Neural cell (in vitro differentiated cells): ENCODE results near the gene SLC27A5. TPM values are rescaled to one million over a fixed set of nuclear protein-coding genes. Genes with fewer than 3 reads are reported as not detected.
A peak's percentile ranks its signal among the peaks of the same experiment; 100 is the strongest.
"Not testable (repeated sequence)": the region's sequence is repeated elsewhere in the genome, so short reads cannot be mapped to it uniquely, and the experiment has no call there.

Experiments
- H2AFZ ChIP-seq: fragments of 200-600, 300-800 bp; sonication (generic), shearing (Covaris generic); 2 replicates; pipeline ENCODE4 v1.6.0; 2014; ENCODE audit warnings: low read depth, mild to moderate bottlenecking, antibody characterized with exemption, low read length, moderate library complexity
- H3F3A ChIP-seq: fragments of 200-600 bp; shearing (Covaris generic); 2 replicates; pipeline ENCODE4 v1.6.1; 2016; ENCODE audit warnings: mild to moderate bottlenecking, moderate library complexity, mixed read lengths, antibody characterized with exemption, low read length; ENCODE audit not compliant: insufficient read depth, poor library complexity, severe bottlenecking
- H3K27ac ChIP-seq: fragments of 200-600, 300-800 bp; sonication (generic), shearing (Covaris generic); 2 replicates; pipeline ENCODE4 v1.5.1; 2014; ENCODE audit warnings: mild to moderate bottlenecking, low read length, moderate library complexity
- H3K27me3 ChIP-seq: fragments of 300-800, 200-600 bp; sonication (generic), shearing (Covaris generic); 2 replicates; pipeline ENCODE4 v1.6.0; 2014; ENCODE audit warnings: mild to moderate bottlenecking, low read depth, low read length, moderate library complexity; ENCODE audit not compliant: insufficient read depth
- H3K36me3 ChIP-seq: fragments of 300-800, 200-600 bp; sonication (generic), shearing (Covaris generic); 2 replicates; pipeline ENCODE4 v1.5.1; 2014; ENCODE audit warnings: mild to moderate bottlenecking, antibody characterized with exemption, low read length, moderate library complexity; ENCODE audit not compliant: insufficient read depth
- H3K4me2 ChIP-seq: fragments of 300-800, 200-600 bp; sonication (generic), shearing (Covaris generic); 2 replicates; pipeline ENCODE4 v1.6.0; 2014; ENCODE audit warnings: mild to moderate bottlenecking, low read length
- H3K4me3 ChIP-seq: fragments of 300-800, 200-600 bp; sonication (generic), shearing (Covaris generic); 2 replicates; pipeline ENCODE4 v1.5.1; 2014; ENCODE audit warnings: mild to moderate bottlenecking, low read length, moderate library complexity
- H3K79me2 ChIP-seq: fragments of 200-600 bp; shearing (Covaris generic); replicated peaks from 2 replicates; pipeline ENCODE4 v1.6.0; 2014; ENCODE audit warnings: mild to moderate bottlenecking, low read length, moderate library complexity; ENCODE audit not compliant: insufficient read depth
- H3K9ac ChIP-seq: fragments of 300-800, 200-600 bp; sonication (generic), shearing (Covaris generic); 2 replicates; pipeline ENCODE4 v1.6.1; 2016; ENCODE audit warnings: mild to moderate bottlenecking, low read length, mixed read lengths
- H3K9me2 ChIP-seq: fragments of 200-600 bp; shearing (Covaris generic); 2 replicates; pipeline ENCODE4 v1.6.1; 2016; ENCODE audit warnings: mild to moderate bottlenecking, low read length, mixed read lengths; ENCODE audit not compliant: insufficient read depth
- H3K9me3 ChIP-seq: fragments of 200-600, 300-800 bp; sonication (generic), shearing (Covaris generic); 2 replicates; pipeline ENCODE4 v1.6.1; 2016; ENCODE audit warnings: mild to moderate bottlenecking, mixed run types, low read length, moderate library complexity, mixed read lengths
- H4K20me1 ChIP-seq: fragments of 200-600 bp; shearing (Covaris generic); 2 replicates; pipeline ENCODE4 v1.6.1; 2016; ENCODE audit warnings: mild to moderate bottlenecking, mixed run types; ENCODE audit not compliant: insufficient read depth
- EP300 ChIP-seq: fragments of 450-650 bp; conservative IDR thresholded peaks from 2 replicates; pipeline ENCODE4 v1.6.1; 2014; ENCODE audit warnings: antibody characterized with exemption, mild to moderate bottlenecking, moderate library complexity; ENCODE audit not compliant: poor library complexity, severe bottlenecking
- EZH2 ChIP-seq: fragments of 200-600, 300-800 bp; shearing (Covaris generic), sonication (generic); IDR thresholded peaks from 2 replicates; pipeline ENCODE4 v1.6.1; 2014; ENCODE audit warnings: antibody characterized with exemption, low read length, borderline replicate concordance, mild to moderate bottlenecking; ENCODE audit not compliant: insufficient read depth, poor library complexity, severe bottlenecking
- MXI1 ChIP-seq: fragments of 450-650 bp; conservative IDR thresholded peaks from 2 replicates; pipeline ENCODE4 v1.6.1; 2014; ENCODE audit warnings: antibody characterized with exemption, mild to moderate bottlenecking; ENCODE audit not compliant: poor library complexity, severe bottlenecking
- POLR2AphosphoS5 ChIP-seq: IDR thresholded peaks from 2 replicates; pipeline ENCODE4 v1.6.1; 2012
- RAD21 ChIP-seq: fragments of 450-650 bp; conservative IDR thresholded peaks from 2 replicates; pipeline ENCODE4 v1.6.1; 2014; ENCODE audit warnings: antibody characterized with exemption, mild to moderate bottlenecking, moderate library complexity
- SMC3 ChIP-seq: fragments of 450-650 bp; conservative IDR thresholded peaks from 2 replicates; pipeline ENCODE4 v1.6.1; 2014; ENCODE audit warnings: antibody characterized with exemption, mild to moderate bottlenecking, moderate library complexity; ENCODE audit not compliant: poor library complexity
- TAF1 ChIP-seq: IDR thresholded peaks from 2 replicates; pipeline ENCODE4 v1.6.1; 2012; ENCODE audit warnings: low read depth
- polyA plus RNA-seq: library from polyadenylated mRNA; depleted of rRNA; stranded (reverse); fragments of >200 nt; gene quantifications from 2 replicates; pipeline ENCODE4 v1.2.3, GENCODE V29; 2014
- small RNA-seq, 3 experiments: library from RNA; depleted of rRNA; stranded (forward); fragments of <200 nt; gene quantifications; one replicate each; pipeline ENCODE3, GENCODE V24; 2012
- TF ChIP-seq, protein P1 (sequence below): IDR thresholded peaks from 2 replicates; pipeline ENCODE4 v1.6.1; 2012; ENCODE audit warnings: borderline replicate concordance
- TF ChIP-seq, protein P2 (sequence below): fragments of 450-650 bp; IDR thresholded peaks from 2 replicates; pipeline ENCODE4 v1.5.1; 2014; ENCODE audit warnings: antibody characterized with exemption, mild to moderate bottlenecking, moderate library complexity; ENCODE audit not compliant: poor library complexity, severe bottlenecking

The SLC27A5 gene
- polyA plus RNA-seq, 1 donor from 2014 or later = 14.9 TPM

DNA sequence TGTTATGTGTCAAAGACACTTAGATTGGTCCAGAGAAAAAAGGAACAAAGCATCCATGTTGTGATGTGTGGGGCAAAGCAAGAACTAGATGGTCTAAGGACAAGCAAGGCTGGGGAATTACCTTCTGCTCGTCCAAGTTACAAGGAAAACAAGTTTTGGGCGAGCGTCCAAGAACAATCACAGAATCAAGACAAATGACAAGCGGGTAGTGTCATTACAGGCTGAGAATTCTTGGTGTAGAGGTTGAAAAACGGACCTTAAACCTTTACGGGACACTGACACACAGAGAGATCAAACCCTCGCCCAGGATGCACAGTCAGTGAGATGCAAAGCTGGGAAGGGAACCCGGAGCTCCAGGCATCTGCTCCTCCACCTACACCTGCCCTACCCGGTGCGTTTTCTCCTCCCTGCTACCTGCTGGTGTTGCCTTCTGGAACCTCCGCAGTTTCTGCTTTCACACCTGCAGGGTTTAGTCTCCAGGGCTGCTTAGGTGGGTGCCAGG, 60.9 kb downstream of the SLC27A5 start:
- Histone ChIP-seq H3K4me3 (peak overlapping the region; percentile 98), H3F3A (no peaks in the 10 kb centered on the region), H3K9ac (peak overlapping the region; percentile 70), H3K9me2 (no peaks in the 10 kb centered on the region), H3K79me2 (no peaks in the 10 kb centered on the region), H2AFZ (peak overlapping the region; percentile 31), H3K9me3 (no peaks in the 10 kb centered on the region), H3K27me3 (no peaks in the 10 kb centered on the region), H4K20me1 (no peaks in the 10 kb centered on the region), H3K27ac (peak overlapping the region; percentile 51), H3K36me3 (no peaks in the 10 kb centered on the region), H3K4me2 (peak overlapping the region; percentile 52)
- TF ChIP-seq POLR2AphosphoS5 (no peak), SMC3 (no peak), RAD21 (no peak), MXI1 (no peak), EZH2 (no peak), EP300 (no peak), TAF1 (no peak)
- TF ChIP-seq, protein P1, sequence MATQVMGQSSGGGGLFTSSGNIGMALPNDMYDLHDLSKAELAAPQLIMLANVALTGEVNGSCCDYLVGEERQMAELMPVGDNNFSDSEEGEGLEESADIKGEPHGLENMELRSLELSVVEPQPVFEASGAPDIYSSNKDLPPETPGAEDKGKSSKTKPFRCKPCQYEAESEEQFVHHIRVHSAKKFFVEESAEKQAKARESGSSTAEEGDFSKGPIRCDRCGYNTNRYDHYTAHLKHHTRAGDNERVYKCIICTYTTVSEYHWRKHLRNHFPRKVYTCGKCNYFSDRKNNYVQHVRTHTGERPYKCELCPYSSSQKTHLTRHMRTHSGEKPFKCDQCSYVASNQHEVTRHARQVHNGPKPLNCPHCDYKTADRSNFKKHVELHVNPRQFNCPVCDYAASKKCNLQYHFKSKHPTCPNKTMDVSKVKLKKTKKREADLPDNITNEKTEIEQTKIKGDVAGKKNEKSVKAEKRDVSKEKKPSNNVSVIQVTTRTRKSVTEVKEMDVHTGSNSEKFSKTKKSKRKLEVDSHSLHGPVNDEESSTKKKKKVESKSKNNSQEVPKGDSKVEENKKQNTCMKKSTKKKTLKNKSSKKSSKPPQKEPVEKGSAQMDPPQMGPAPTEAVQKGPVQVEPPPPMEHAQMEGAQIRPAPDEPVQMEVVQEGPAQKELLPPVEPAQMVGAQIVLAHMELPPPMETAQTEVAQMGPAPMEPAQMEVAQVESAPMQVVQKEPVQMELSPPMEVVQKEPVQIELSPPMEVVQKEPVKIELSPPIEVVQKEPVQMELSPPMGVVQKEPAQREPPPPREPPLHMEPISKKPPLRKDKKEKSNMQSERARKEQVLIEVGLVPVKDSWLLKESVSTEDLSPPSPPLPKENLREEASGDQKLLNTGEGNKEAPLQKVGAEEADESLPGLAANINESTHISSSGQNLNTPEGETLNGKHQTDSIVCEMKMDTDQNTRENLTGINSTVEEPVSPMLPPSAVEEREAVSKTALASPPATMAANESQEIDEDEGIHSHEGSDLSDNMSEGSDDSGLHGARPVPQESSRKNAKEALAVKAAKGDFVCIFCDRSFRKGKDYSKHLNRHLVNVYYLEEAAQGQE = no peak
- TF ChIP-seq, protein P2, sequence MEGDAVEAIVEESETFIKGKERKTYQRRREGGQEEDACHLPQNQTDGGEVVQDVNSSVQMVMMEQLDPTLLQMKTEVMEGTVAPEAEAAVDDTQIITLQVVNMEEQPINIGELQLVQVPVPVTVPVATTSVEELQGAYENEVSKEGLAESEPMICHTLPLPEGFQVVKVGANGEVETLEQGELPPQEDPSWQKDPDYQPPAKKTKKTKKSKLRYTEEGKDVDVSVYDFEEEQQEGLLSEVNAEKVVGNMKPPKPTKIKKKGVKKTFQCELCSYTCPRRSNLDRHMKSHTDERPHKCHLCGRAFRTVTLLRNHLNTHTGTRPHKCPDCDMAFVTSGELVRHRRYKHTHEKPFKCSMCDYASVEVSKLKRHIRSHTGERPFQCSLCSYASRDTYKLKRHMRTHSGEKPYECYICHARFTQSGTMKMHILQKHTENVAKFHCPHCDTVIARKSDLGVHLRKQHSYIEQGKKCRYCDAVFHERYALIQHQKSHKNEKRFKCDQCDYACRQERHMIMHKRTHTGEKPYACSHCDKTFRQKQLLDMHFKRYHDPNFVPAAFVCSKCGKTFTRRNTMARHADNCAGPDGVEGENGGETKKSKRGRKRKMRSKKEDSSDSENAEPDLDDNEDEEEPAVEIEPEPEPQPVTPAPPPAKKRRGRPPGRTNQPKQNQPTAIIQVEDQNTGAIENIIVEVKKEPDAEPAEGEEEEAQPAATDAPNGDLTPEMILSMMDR = no peak

DNA sequence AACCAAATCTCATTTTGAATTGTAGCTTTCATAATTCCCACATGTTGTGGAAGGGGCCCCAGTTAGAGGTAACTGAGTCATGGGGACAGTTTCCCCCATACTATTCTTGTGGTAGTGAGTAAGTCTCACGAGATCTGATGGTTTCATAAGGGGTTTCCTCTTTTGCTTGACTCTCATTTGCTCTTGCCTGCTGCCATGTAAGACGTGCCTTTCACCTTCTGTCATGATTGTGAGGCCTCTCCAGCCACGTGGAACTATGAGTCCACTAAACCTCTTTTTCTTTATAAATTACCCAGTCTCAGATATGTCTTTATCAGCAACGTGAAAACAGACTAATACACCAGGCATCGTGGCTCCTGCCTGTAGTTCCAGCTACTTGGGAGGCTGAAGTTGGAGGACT, 61.8 kb downstream of the SLC27A5 start:
- not testable (repeated sequence) for H3K4me2 ChIP-seq, H4K20me1 ChIP-seq, H3K9me3 ChIP-seq, H3K4me3 ChIP-seq, H3K9me2 ChIP-seq, H3K27ac ChIP-seq, H3F3A ChIP-seq, H2AFZ ChIP-seq, H3K27me3 ChIP-seq, H3K9ac ChIP-seq, H3K79me2 ChIP-seq, H3K36me3 ChIP-seq

DNA sequence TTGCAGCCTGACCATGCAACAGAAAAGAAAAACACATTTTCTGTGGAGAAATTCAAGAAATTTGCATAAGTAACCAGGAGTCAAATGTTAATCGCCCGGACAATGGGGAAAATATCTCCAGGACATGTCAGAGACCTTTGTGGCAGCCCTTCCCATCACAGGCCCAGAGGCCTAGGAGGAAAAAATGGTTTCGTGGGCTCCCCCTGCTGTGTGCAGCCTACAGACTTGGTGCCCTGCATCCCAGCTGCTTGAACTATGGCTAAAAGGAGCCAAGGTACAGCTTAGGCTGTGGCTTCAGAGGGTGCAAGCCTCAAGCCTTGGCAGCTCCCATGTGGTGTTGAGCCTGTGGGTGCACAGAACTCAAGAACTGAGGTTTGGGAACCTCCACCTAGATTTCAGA, 62.9 kb downstream of the SLC27A5 start:
- not testable (repeated sequence) for H4K20me1 ChIP-seq, H3K36me3 ChIP-seq, H3K9me2 ChIP-seq, H3K9me3 ChIP-seq, H3K27me3 ChIP-seq, H3K27ac ChIP-seq, H3K4me3 ChIP-seq, H3K4me2 ChIP-seq, H3K9ac ChIP-seq, H3F3A ChIP-seq, H3K79me2 ChIP-seq, H2AFZ ChIP-seq

Small RNAs within 50 kb of the gene (small RNA-seq; reads per million reads assigned to genes)
- gene MIR6807 (4.7 to 10.7 (median 10.7) reads per million in 3 experiments), gene RN7SL525P (0 reads per million in 3 experiments), gene RN7SL693P (0 reads per million in 3 experiments), gene RNU6-1337P (0 reads per million in 3 experiments)

Other genes starting within 250 kb of the SLC27A5 start
- 5.5 and 6.4 TPM in 2 replicates for gene ZNF8, start 233.0 kb downstream of the SLC27A5 start, polyA plus RNA-seq
- 137 and 141 TPM in 2 replicates for gene ERVK3-1, start 206.6 kb downstream of the SLC27A5 start, polyA plus RNA-seq
- gene ZSCAN22, start 185.0 kb downstream of the SLC27A5 start, polyA plus RNA-seq = 1.6 and 2.2 TPM in 2 replicates
- gene A1BG, start 158.5 kb downstream of the SLC27A5 start, polyA plus RNA-seq = 35.4 and 40.0 TPM in 2 replicates
- gene ZNF497, start 149.2 kb downstream of the SLC27A5 start, polyA plus RNA-seq = 13.7 and 18.4 TPM in 2 replicates
- gene ZNF837, start 131.0 kb downstream of the SLC27A5 start, polyA plus RNA-seq = 4.5 and 9.8 TPM in 2 replicates
- 1,461 and 1,514 TPM in 2 replicates for gene RPS5, start 124.7 kb downstream of the SLC27A5 start, polyA plus RNA-seq
- gene RNF225, start 116.3 kb downstream of the SLC27A5 start, polyA plus RNA-seq = not detected in 2 replicates
- 17.9 and 29.6 TPM in 2 replicates for gene ZNF584, start 103.3 kb downstream of the SLC27A5 start, polyA plus RNA-seq
- gene ZNF132, start 71.8 kb downstream of the SLC27A5 start, polyA plus RNA-seq = 0.77 and 1.0 TPM in 2 replicates
- gene ZNF324B, start 60.4 kb downstream of the SLC27A5 start, polyA plus RNA-seq = 7.8 and 10.4 TPM in 2 replicates
- 12.5 and 19.5 TPM in 2 replicates for gene ZNF324, start 44.9 kb downstream of the SLC27A5 start, polyA plus RNA-seq
- 18.2 and 25.9 TPM in 2 replicates for gene ZNF446, start 35.6 kb downstream of the SLC27A5 start, polyA plus RNA-seq
- gene ZBTB45, start 7.8 kb upstream of the SLC27A5 start, polyA plus RNA-seq = 5.5 and 6.8 TPM in 2 replicates
- gene TRIM28, start 32.1 kb upstream of the SLC27A5 start, polyA plus RNA-seq = 227 and 256 TPM in 2 replicates
- 176 and 189 TPM in 2 replicates for gene CHMP2A, start 43.1 kb upstream of the SLC27A5 start, polyA plus RNA-seq
- 138 and 151 TPM in 2 replicates for gene UBE2M, start 46.6 kb upstream of the SLC27A5 start, polyA plus RNA-seq
- gene MZF1, start 61.3 kb upstream of the SLC27A5 start, polyA plus RNA-seq = 74.6 and 80.8 TPM in 2 replicates